Activated CD4-positive, CD25-positive, alpha-beta regulatory T cell treated with anti-CD3 and anti-CD28 coated beads, Interleukin-2, amount 50 U/mL, for 24 hours (primary cell): ENCODE results near the gene MROH2A.

Experiments used
- ATAC-seq, 2 donors: fragments of 150-1000 bp; cut with Tn5 transposase; one replicate each; pipeline ENCODE4 v1.10.0; 2021; ENCODE audit warnings: mild to moderate bottlenecking in 1 of 2, moderate library complexity in 1 of 2

Gene MROH2A

GRCh38 chr2:233839447-233839820 lies 61.3 kb downstream of the MROH2A start:
- ATAC-seq = no peak

DNA sequence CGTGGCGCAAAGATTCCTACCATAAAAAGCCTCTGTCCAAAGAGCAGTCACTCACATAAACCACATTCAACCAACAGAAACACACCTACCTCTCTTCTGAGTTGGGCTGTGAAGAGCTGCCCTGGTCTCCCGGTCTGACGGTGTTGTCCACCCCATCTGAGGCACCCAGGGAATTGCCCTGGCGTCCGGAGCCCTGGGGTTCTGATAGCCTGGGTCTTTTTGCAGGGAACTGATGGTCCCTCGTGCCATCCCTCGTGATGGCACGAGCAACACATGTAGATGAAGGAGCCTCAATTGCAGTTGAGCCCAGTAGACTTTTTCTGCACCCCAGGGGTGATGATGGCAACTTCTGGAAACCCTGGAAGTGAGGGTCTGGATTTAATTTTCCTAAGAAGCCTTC lies 62.4 kb downstream of the MROH2A start:
- ATAC-seq = no peak

DNA sequence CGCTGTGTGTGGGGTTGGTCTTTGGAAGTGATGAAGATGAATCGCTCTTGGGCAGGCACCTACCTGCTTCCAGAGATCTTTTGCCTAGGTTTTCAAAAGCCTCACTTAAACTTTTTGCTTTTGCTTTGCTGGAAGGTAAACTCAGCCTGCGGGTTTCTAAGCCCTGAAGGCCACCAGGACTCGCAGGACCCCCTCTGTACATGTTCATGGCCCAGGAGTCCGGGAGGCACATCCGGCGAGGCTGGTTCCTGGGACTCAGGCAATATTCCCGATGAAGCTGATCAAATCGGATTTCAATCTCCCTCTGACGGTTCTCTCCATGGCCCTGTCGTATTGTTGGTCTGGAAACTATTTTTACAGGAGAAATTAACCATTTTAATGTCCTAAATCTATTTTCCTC lies 63.1 kb downstream of the MROH2A start:
- no peak for ATAC-seq

DNA sequence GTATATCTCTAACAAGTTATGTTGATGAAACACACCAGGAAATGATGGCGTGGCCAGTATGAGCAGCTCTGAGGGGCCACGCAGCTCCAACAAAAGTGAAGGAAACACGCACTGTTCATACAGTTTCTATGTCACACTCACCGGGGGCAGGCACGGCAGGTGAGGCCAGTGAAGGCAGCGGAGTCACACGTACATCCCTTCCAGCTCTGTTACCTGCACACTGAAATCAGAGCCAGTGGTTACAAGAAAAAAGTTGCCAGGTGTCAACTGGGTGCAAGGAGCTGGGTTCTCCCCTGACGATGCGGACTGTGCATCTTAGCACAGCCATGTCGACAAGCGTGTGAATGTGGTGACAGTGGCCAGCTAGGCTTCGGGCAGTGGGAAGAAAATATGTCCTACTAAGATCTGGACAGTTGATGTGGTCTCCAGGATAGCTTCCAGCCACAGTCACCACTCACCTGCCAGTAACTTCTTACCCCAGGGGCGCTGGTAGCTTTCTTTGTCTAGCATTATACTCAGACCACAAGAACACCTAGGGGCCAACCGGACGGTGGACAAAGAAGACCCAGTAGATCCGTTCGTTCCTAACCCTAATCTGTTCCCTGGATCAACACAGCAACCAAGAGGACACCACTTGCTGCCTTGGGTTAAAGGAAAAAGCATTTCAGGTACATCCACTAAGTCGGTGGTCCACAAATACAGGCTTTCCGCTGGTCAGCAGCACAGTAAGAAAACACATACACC lies 66.1 kb downstream of the MROH2A start:
- no peak for ATAC-seq

DNA sequence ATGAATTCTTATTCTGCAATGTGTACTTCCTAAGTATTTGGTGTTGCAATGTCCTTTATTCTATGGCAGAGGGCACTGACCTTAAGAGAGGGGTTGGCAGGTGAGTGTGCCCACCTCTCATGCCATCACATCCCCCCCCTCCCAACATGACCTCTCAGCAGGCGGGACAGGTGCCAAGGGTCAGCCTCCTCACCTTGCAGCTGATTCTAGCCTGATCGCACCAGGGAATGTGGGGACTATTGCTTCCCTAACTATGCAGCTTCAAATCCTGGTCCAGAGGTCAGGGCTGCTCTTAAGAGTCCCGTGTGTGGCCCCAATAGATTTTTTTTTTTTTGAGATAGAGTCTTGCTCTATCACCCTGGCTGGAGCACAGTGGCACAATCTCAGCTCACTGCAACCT lies 66.7 kb downstream of the MROH2A start:
- ATAC-seq = no peak

GRCh38 chr2:233845301-233846060 lies 67.4 kb downstream of the MROH2A start:
- ATAC-seq = no peak

GRCh38 chr2:233846387-233847247 lies 68.5 kb downstream of the MROH2A start:
- no peak for ATAC-seq

DNA sequence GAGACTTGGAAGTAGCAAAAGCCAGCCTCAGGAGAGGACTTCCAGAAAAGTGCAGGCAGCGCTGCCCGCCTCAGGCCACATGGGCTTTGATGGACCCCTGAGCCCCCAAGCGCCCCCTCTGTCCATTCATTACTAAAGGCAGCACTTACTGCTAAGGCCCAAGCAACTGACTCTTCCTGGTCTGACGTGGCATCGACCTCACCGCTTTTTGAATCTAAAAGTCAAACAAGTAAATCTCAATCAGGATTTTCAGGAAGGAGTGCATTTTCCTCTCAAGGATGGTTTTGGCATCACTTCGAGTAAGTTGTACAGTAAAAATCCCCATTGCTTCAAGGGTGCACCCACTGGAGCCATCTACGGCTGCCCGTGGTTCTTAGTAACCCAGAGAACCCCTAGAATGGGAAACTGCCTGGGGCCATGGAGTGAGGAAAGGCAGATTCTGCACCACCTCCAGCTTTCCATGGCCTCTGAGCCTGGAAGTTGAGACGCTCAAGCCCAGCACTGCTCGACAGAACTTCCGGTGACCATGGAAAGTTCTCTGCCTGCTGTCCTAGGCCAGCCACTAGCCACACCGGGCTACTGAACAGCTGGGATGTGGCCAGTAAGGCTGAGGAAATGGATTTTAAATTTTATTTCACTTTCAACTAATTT lies 69.2 kb downstream of the MROH2A start:
- ATAC-seq = no peak

DNA sequence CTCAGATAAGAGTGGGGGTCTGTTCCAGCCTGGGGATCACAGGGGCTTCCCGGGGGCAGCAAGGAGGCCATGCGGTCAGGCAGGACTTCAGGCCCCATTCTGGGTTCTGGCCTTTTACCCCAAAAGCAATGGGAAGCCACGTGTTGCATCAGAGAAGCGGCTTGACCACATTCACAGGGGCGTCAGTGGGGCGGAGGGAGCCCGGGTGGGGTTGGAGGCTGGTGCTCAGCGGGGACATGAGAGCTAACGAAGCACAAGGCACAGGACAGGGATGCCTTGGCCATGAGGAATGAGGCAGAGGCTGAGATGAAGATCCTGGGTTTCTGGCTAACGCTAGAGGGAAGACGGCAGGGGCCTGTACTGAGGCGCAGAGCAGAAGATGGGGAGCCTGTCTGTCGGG lies 70.1 kb downstream of the MROH2A start:
- no peak for ATAC-seq

DNA sequence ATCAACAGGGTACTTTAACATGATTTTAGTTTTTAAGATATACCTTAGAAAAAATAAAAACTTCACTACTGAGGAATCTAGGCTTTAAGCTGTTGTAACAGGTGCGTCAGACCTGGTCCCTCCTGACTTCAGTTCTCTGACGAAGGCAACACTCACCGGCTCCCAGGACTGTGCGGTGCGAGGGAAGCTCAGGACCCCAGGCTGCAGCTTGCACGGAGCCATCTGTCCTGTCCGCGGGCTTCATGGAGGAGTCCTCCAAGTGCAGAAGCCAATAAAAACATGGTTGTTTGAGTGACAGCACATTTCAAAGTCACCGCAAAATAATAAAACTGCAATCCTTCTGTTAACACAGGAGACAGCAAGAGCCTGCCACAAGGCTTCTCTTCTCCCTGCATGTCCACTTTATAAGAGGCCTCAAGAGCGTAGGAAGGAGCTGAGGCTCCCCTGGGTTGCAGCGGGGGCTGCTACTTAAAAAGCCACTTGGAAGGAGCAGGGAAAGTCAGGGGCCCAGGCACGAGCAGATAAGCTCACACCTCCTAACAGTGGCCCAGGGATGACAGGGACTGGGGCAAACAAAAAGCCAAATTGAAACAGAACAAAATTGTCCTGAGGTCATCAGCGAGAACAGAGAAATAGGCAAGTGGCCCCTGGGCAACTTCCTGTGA lies 71.6 kb downstream of the MROH2A start:
- ATAC-seq = no peak

DNA sequence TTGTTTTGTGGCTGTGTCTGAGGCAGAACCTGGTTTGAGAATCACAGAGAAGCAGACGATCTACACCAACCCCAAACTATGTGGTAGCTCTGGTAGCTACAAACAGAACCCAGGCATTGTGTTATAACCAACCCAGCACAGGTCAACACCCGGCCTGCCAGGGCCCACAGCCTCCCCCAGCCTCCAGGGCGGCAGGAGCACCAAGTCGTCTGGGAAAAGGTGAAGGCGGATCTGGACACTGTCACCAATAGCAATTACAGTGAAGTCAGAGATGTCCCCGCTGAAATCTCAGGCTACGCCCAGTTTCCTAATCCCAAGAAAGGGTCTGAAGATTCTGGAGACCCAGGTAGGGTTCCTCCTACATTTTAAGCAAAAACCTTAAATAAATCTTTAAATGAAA lies 72.6 kb downstream of the MROH2A start:
- ATAC-seq = no peak

GRCh38 chr2:233851169-233851568 lies 73.0 kb downstream of the MROH2A start:
- ATAC-seq = no peak

GRCh38 chr2:233852056-233852455 lies 73.9 kb downstream of the MROH2A start:
- no peak for ATAC-seq

- no peak for ATAC-seq
These were observed 75.2 kb downstream of the MROH2A start for GRCh38 chr2:233853353-233853752.

- ATAC-seq = no peak
These were observed 75.7 kb downstream of the MROH2A start for GRCh38 chr2:233853883-233854240.

DNA sequence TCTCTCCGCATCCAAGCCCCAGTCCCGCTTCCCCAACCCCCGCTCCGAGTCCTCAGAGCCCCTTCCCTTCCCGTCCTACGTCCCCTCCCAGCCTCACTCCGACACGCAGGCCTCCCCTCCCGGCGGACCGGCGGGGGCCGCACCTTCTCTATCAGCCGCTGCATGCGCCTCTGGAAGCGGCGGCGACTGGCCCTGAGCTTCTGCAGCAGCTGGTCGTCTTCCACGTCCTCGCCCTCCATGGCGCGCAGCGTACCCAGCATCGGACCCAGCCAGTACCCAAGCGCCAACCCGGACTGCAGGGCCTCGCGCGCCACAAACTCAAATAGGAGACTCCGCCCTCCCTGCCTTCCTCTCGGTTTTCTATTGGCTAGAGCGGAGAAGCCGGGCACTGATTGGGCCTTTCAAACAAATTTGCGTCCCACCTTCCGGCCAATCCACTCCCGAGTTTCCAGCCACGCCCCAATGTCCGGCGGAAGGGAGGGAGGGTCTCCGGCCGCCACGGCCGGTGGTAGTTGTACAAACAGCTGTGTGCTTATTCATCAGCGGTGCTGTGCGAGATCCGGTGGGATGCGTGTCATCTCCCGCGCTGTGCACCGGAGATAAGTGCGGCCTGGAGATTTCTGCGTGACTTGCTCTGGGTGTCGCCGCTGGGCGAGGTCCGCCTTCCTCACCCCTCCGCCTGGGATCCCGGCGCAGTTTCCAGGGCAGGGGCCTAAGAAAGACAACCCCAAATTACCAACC lies 76.3 kb downstream of the MROH2A start, which contains the start of gene HJURP:
TSS of gene HJURP (minus strand) at position 295 of the 741 bp plus-strand sequence. CDS start at position 260, 35 bp downstream.
- peak; percentile 95 to 96 for ATAC-seq

DNA sequence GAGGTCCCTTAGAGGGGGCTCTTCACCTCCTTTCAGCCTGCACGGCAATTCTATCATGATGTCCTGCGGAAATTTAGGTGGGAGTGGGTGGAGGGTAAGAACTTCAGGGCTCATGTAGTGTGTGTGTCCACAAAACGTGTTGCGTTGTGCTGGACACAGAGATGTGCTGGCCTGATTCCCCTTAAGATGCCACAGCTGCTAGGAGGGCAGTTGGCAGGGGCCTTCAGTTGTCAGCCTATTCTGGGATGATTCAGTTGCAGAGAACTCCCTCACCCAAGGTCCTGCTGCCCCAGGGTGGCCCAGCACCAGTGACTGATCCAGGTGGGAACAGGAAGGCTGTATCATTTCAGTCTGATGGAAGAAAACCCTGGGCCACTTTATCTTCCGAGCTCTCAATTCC lies 77.2 kb downstream of the MROH2A start:
- ATAC-seq = no peak

GRCh38 chr2:233856184-233856583 lies 78.1 kb downstream of the MROH2A start:
- ATAC-seq = no peak

DNA sequence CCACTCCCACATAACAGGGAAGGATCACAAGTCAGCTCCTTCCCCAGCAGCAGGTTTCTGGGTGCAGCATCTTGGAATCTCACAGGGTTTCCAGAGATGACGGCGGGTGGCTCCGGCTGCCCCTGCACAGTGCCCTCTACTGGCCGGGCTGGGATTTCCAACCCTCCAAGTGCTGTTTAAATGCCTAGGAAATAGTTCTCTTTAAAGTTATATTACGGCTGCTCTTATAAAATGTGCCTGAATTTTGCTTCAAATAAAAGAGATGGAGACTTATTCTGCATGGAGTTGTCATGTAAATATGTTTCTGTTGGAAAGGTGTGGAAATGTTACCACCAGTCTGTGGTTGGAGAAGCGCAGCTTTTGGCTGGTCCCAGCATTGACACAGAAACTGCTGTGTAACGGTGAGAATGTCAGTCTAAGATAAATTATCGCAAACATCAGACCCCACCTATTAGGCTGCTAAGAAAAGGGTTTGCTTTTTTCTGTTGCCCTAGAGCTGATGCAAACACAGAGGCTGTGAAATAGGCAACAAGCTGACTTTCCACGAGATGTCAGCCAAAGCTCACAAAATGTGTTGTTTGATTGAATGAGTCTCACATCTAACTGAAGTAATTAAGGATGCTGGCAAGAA lies 79.5 kb downstream of the MROH2A start:
- no peak for ATAC-seq

GRCh38 chr2:233858331-233858730 lies 80.2 kb downstream of the MROH2A start:
- no peak for ATAC-seq

DNA sequence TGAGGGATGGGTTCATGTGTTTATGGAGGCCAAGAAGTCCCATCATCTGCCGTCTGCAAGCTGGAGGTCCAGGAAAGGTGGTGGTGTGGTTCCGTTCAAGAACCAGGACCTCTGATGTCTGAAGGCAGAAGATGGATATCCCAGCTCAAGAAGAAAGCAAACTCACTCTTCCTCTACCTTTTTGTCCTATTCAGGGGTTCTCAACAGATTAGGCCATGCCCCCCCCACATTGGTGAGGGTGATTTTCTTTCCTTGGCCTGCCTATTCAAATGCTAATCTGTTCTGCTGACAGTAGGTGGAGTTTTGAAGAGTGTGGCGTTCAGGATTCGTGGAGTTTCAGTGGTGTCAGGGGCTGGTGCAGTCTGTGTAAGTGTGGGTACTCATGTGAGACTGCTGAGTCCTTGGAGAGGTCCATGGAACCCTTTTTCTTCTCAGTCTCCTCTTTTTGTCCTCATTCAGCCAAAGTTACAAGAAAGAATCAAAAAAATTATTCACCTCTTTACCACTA lies 84.2 kb downstream of the MROH2A start:
- ATAC-seq = no peak
